HL-60 (cell line): ENCODE measurements around the gene KCNH5.

Source experiments
- DNase-seq, 2 experiments: peaks; one replicate each; pipeline ENCODE4 v3.0.0-alpha.2; 2010 to 2020; ENCODE audit warnings: low read depth in 1 of 2, low spot score in 1 of 2
- H3K27ac ChIP-seq: fragments of 250-450 bp; sonication (Bioruptor Pico); replicated peaks from 2 replicates; pipeline ENCODE4 v1.5.1; 2020; ENCODE audit warnings: mild to moderate bottlenecking, moderate library complexity
- H3K27me3 ChIP-seq: fragments of 250-450 bp; sonication (Bioruptor Pico); 2 replicates; pipeline ENCODE4 v1.5.1; 2021; ENCODE audit warnings: mild to moderate bottlenecking, moderate library complexity; ENCODE audit not compliant: insufficient read depth, poor library complexity, severe bottlenecking
- H3K4me3 ChIP-seq: replicated peaks from 2 replicates; pipeline ENCODE4 v1.5.1; 2011; ENCODE audit warnings: mild to moderate bottlenecking, control low read depth, low read length; ENCODE audit not compliant: insufficient read depth
- CTCF ChIP-seq: IDR thresholded peaks from one replicate; pipeline ENCODE4 v1.5.1; 2011; ENCODE audit warnings: low read length, control low read depth, inconsistent platforms; ENCODE audit not compliant: insufficient read depth
- GABPA ChIP-seq: IDR thresholded peaks from 2 replicates; pipeline ENCODE4 v1.6.1; 2012; ENCODE audit warnings: low read depth
- POLR2AphosphoS5 ChIP-seq: IDR thresholded peaks from 2 replicates; pipeline ENCODE4 v1.6.1; 2012; ENCODE audit warnings: low read depth
- REST ChIP-seq: IDR thresholded peaks from 2 replicates; pipeline ENCODE4 v1.6.1; 2012; ENCODE audit warnings: low read depth; ENCODE audit not compliant: insufficient replicate concordance
- SPI1 ChIP-seq: IDR thresholded peaks from 2 replicates; pipeline ENCODE4 v1.6.1; 2012; ENCODE audit warnings: low read depth, mild to moderate bottlenecking, borderline replicate concordance

Gene KCNH5

GRCh38 chr14:62745496-62745895, 299.8 kb downstream of the KCNH5 start:
- Histone ChIP-seq H3K27me3 (no peaks in the 10 kb centered on the region), H3K4me3 (no peak overlapping the region), H3K27ac (no peak overlapping the region)
- no peak for DNase-seq
- TF ChIP-seq REST = no peak
- no peak for TF ChIP-seq GABPA
- no peak for TF ChIP-seq SPI1
- no peak for TF ChIP-seq POLR2AphosphoS5
- TF ChIP-seq CTCF = no peak

- Histone ChIP-seq H3K4me3 (no peak overlapping the region), H3K27me3 (no peaks in the 10 kb centered on the region), H3K27ac (no peak overlapping the region)
- DNase-seq = no peak
- TF ChIP-seq REST (no peak), SPI1 (no peak), POLR2AphosphoS5 (no peak), CTCF (no peak), GABPA (no peak)
These were observed 301.7 kb downstream of the KCNH5 start for GRCh38 chr14:62743560-62743959.

- TF ChIP-seq REST (no peak), SPI1 (no peak), GABPA (no peak), POLR2AphosphoS5 (no peak), CTCF (no peak)
- H3K27ac ChIP-seq = no peak overlapping the region
- no peaks in the 10 kb centered on the region for H3K27me3 ChIP-seq
- no peak for DNase-seq
- H3K4me3 ChIP-seq = no peak overlapping the region
These were observed 302.1 kb downstream of the KCNH5 start for GRCh38 chr14:62743118-62743517.
